Left renal pelvis (tissue), 4 donors: ENCODE measurements around the gene GART. TPM values are rescaled to one million over a fixed set of nuclear protein-coding genes. Genes with fewer than 3 reads are reported as not detected.

ENCODE experiments used
- DNase-seq, 4 donors: peaks; one replicate each; pipeline ENCODE4 v3.0.0-alpha.2; 2013; ENCODE audit warnings: low read depth in 4 of 4, low spot score in 3 of 4
- polyA plus RNA-seq, 4 donors: library from polyadenylated mRNA; unstranded; fragments of 120-200 nt; gene quantifications; one replicate each; pipeline ENCODE4 v1.2.1, GENCODE V29; 2013; ENCODE audit not compliant: insufficient read length in 4 of 4

Gene GART
- polyA plus RNA-seq, 4 donors, result 59.6 to 85.9 (median 69.1) TPM

- no peak for DNase-seq
Measured at GRCh38 chr21:33554236-33554981, 12.5 kb upstream of the GART start.

GRCh38 chr21:33552999-33553598 lies 11.2 kb upstream of the GART start:
- DNase-seq, result no peak

DNA sequence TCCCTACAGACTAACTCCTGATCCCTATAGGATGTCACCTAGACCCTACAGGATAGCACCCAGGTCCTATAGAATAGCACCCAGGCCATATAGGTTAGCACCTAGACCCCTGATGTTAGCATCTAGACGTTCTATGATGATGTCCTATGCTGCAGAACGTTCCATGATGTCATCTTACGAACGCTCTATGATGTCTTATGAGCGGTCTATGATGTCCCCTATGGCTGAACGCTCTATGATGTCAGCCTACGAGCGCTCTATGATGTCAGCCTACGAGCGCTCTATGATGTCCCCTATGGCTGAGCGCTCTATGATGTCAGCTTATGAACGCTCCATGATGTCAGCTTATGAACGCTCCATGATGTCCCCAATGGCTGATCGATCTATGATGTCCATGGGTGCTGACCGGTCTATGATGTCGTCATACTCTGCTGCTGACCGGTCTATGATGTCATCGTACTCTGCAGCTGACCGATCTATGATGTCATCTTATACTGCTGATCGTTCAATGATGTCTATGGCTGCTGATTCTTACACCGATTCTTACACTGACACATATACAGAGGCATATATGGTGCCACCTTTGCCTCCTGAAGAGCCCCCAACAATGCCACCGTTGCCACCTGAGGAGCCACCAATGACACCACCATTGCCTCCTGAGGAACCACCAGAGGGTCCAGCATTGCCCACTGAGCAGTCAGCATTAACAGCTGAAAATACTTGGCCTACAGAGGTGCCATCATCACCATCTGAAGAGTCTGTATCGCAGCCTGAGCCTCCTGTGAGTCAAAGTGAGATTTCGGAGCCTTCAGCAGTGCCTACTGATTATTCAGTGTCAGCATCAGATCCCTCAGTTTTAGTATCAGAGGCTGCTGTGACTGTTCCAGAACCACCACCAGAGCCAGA lies 10.4 kb upstream of the GART start:
- no peak for DNase-seq

DNA sequence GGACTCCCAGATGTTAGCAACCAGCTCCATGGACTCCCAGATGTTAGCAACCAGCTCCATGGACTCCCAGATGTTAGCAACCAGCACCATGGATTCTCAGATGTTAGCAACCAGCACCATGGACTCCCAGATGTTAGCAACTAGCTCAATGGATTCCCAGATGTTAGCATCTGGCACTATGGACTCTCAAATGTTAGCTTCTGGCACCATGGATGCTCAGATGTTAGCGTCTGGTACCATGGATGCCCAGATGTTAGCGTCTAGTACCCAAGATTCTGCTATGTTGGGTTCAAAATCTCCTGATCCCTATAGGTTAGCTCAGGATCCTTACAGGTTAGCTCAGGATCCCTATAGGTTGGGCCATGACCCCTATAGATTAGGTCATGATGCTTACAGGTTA lies 9.7 kb upstream of the GART start:
- DNase-seq, result no peak

GRCh38 chr21:33550772-33551660 lies 9.1 kb upstream of the GART start:
- no peak for DNase-seq

- DNase-seq, result no peak
Measured at GRCh38 chr21:33549848-33550771, 8.2 kb upstream of the GART start.

DNA sequence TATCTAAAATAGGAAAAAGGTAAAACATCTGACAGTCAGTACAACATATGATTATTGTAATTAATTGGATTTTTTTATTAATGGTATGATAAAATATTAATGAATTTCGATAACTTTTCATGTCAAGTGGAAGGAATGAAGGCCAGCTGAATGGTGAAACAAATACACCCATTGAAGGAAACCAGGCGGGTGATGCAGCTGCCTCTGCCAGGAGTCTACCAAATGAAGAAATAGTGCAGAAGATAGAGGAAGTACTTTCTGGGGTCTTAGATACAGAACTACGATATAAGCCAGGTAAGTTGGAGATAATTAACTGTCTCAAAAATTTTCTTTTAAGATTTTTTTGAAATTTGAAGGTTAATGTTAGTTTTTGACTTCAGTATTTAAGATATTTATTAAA lies 4.2 kb upstream of the GART start:
- no peak for DNase-seq

DNA sequence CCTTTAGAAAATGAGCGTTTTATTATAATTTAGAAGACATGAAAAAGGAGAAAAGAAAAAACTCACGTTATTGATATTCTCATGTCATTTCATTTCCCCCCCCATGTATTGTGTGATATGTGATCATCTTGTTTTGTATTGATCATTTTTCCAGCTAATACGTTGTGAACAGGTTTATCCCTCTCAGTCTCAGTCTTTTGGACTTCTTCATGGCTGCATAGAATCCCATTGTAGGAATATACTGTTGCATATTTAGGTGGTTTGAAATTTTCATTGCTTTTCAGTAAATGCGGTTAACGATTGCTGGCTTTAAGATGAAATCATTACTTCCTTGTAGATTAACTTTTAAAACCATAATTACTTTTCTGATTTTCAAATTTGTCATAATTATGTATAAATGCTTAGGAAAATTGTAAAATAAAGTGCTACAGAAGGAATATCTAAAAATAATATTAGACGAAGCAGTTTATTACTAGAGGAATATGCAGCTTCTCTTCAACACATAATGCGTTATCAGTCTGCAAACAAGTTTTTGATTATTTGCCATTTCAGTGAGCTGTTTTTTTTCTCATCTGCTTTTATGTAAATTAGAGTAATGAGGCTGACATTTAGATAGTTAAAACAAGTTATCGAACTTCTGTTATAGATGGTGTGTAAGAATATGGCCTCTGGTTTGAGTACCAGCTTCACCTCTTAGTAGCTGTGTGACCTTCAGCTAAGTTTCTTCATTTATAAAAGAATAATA lies 2.7 kb upstream of the GART start:
- DNase-seq, result no peak

DNA sequence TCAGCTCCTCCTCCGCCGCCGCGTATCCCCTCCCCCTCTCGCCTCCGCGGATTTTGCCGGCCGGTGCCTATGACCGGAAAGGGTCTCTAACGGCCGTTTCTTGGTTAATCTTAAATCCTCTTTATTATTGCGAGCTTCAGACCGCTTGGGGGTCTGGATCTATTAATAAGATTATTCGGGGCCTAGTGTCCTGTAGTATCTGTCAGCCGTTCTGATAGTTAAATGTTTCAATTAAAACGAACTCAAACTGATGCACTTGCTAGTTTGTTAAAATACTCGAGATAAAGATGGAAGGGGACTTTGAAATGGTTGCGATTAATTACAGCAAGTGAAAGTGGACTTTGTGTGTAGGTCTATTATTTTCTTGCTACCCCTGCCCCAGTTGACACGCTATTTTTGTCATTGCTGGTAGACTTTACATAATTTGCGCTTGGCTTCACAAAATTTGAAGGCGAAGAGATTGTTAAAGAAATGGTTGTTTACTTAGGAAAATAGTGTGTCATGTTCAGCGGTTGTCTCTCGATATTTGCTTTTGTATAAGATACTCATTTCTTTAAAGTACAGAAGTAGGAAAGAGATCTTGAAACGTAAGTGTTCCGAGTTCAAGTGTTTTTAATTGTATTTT lies 1.7 kb upstream of the GART start:
- peak in 1 of 4 donors; percentile 3 for DNase-seq

GRCh38 chr21:33542640-33543504 lies 955 bp upstream of the GART start, which contains the start of gene SON:
Gene SON (plus strand): TSS chr21:33543038. CDS start chr21:33543093, 55 bp downstream.
- peak; percentile 93 to 98 (median 96) for DNase-seq

DNA sequence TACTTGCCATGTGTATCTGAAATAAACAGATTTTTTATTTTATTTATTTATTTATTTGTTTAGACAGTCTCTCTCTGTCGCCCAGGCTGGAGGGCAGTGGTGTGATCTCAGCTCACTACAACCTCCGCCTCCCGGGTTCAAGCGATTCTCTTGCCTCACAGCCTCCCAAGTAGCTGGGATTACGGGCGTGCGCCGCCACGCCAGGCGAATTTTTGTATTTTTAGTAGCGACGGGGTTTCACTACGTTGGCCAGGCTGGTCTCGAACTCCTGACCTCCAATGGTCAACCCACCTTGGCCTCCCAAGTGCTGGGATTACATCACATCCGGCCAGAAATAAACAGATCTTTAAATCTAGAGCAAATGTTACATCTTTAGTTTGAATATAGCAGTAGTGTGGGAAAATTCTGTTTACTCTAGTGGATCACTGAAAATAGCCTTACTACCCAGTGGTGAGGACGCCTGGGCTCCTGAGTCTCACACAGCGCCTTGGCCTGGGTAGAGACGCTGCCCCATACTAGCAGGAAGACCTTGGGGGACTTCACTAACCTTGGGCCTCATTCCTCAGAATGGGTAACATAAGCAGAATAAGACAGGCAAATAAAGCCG lies 709 bp downstream of the GART start:
- DNase-seq, result peak in 1 of 4 donors; percentile 6

- no peak for DNase-seq
Measured at GRCh38 chr21:33540711-33541104, 1.2 kb downstream of the GART start.

DNA sequence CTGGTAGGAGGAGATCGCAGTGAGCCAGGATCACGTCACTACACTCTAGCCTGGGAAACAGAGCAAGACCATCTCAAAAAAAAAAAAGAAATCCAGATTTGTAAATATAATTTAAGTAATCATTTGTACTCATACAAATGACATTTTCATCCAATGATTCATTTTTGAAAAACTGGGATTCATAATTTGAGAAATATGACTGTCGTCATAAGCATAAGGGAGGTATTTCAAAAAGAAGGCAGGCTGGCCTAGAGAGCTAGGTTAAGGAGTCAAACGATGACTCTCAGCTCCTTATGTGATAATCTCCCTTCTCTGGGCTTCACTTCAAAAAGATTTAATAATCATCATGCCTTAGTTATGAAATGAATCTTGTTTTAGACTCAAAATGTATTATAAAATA lies 2.3 kb downstream of the GART start:
- no peak for DNase-seq

- no peak for DNase-seq
Measured at GRCh38 chr21:33537212-33537611, 4.7 kb downstream of the GART start.

GRCh38 chr21:33531007-33531406 lies 10.9 kb downstream of the GART start:
- no peak for DNase-seq

DNA sequence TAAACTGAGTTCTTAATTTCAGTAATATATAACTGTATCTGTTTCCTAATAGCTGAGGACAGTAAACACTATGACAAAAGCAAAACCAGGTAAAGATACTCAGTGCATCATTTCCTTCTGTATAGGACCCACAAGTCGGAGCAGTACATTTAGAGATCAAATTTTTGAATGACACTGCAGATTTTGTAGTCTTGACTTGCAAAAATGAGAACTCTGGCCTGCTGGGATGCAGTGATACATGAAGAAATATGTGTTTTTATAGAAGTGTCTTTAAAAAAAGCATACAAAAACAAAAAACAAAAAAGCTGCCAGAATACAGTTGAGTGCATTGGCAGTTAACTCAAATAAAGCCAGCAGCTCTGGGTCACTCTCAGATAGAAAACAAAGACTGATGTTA lies 19.0 kb downstream of the GART start:
- DNase-seq, result no peak
